WTC11 (cell line): ENCODE results near the gene BCL7C. TPM values are rescaled to one million over a fixed set of nuclear protein-coding genes. Genes with fewer than 3 reads are reported as not detected.

ENCODE experiments used
- ATAC-seq: fragments of 200-7000 bp; cut with Tn5 transposase; 2 replicates; pipeline ENCODE4 v1.10.0; 2021; ENCODE audit warnings: mild to moderate bottlenecking, moderate library complexity
- CTCF ChIA-PET: fragments of 300-600 bp; sonication (Branson Sonifier 250); formaldehyde crosslinking; loops from one replicate; lab custom pipeline; 2021; ENCODE audit warnings: antibody characterized with exemption; lab: Charles Lee
- POLR2A ChIA-PET: fragments of 350-600 bp; sonication (Branson Sonifier 250); formaldehyde crosslinking; loops from one replicate; lab custom pipeline; 2021; ENCODE audit warnings: antibody characterized with exemption; lab: Charles Lee
- DNase-seq: peaks from one replicate; pipeline ENCODE4 v3.0.0; 2021; ENCODE audit warnings: low spot score
- H3K27ac Mint-ChIP-seq: 2 replicates; pipeline ENCODE4 v1.8.0; 2021; ENCODE audit warnings: mixed read lengths
- H3K27me3 Mint-ChIP-seq: 2 replicates; pipeline ENCODE4 v1.8.0; 2021; ENCODE audit warnings: low read depth, mild to moderate bottlenecking, moderate library complexity, mixed read lengths
- H3K36me3 Mint-ChIP-seq: 2 replicates; pipeline ENCODE4 v1.8.0; 2021; ENCODE audit warnings: mixed read lengths
- H3K4me1 Mint-ChIP-seq: 2 replicates; pipeline ENCODE4 v1.8.0; 2022; ENCODE audit warnings: mixed read lengths
- H3K4me3 Mint-ChIP-seq: 2 replicates; pipeline ENCODE4 v1.8.0; 2021; ENCODE audit warnings: mild to moderate bottlenecking, moderate library complexity, mixed read lengths
- H3K9me3 Mint-ChIP-seq: 2 replicates; pipeline ENCODE4 v1.8.0; 2021; ENCODE audit warnings: mixed read lengths
- E2F1 ChIP-seq: sonication (generic); formaldehyde crosslinking; IDR thresholded peaks from 2 replicates; pipeline ENCODE4 v1.8.0; 2022; ENCODE audit warnings: mild to moderate bottlenecking, missing genetic modification reagents
- ESRRA ChIP-seq: sonication (generic); formaldehyde crosslinking; IDR thresholded peaks from 2 replicates; pipeline ENCODE4 v1.8.1; 2022; ENCODE audit warnings: mild to moderate bottlenecking, missing genetic modification reagents, borderline replicate concordance
- FOXP4 ChIP-seq: sonication (generic); formaldehyde crosslinking; IDR thresholded peaks from 2 replicates; pipeline ENCODE4 v1.8.0; 2022; ENCODE audit warnings: mild to moderate bottlenecking, missing genetic modification reagents
- GRHL2 ChIP-seq: fragments of 250-450 bp; sonication (Bioruptor Pico); IDR thresholded peaks from 2 replicates; pipeline ENCODE4 v1.8.0; 2022; ENCODE audit warnings: mild to moderate bottlenecking, moderate library complexity; ENCODE audit not compliant: insufficient replicate concordance, severe bottlenecking
- MLX ChIP-seq: sonication (generic); formaldehyde crosslinking; IDR thresholded peaks from 2 replicates; pipeline ENCODE4 v1.8.1; 2023; ENCODE audit warnings: mild to moderate bottlenecking, missing genetic modification reagents, moderate library complexity
- MXD4 ChIP-seq: fragments of 250-450 bp; sonication (Bioruptor Pico); IDR thresholded peaks from 2 replicates; pipeline ENCODE4 v1.8.0; 2021; ENCODE audit warnings: mild to moderate bottlenecking, moderate library complexity, borderline replicate concordance
- NR3C1 ChIP-seq: sonication (generic); formaldehyde crosslinking; conservative IDR thresholded peaks from 2 replicates; pipeline ENCODE4 v1.8.1; 2023; ENCODE audit warnings: low read depth, mild to moderate bottlenecking, missing genetic modification reagents
- PRDM15 ChIP-seq: sonication (generic); formaldehyde crosslinking; IDR thresholded peaks from 2 replicates; pipeline ENCODE4 v1.8.0; 2022; ENCODE audit warnings: missing genetic modification reagents
- PREB ChIP-seq: sonication (generic); formaldehyde crosslinking; IDR thresholded peaks from 2 replicates; pipeline ENCODE4 v1.8.1; 2022; ENCODE audit warnings: mild to moderate bottlenecking, missing genetic modification reagents, moderate library complexity, borderline replicate concordance
- SOX15 ChIP-seq: fragments of 250-450 bp; sonication (Bioruptor Pico); IDR thresholded peaks from 2 replicates; pipeline ENCODE4 v1.9.0; 2021; ENCODE audit warnings: mild to moderate bottlenecking
- TEAD4 ChIP-seq: sonication (generic); formaldehyde crosslinking; IDR thresholded peaks from 2 replicates; pipeline ENCODE4 v1.8.0; 2022; ENCODE audit warnings: mild to moderate bottlenecking, missing genetic modification reagents
- USF1 ChIP-seq: sonication (generic); formaldehyde crosslinking; IDR thresholded peaks from 2 replicates; pipeline ENCODE4 v1.8.0; 2022; ENCODE audit warnings: mild to moderate bottlenecking, missing genetic modification reagents
- ZBTB21 ChIP-seq: sonication (generic); formaldehyde crosslinking; IDR thresholded peaks from 2 replicates; pipeline ENCODE4 v1.8.1; 2023; ENCODE audit warnings: mild to moderate bottlenecking, missing genetic modification reagents, borderline replicate concordance
- ZNF281 ChIP-seq: sonication (generic); formaldehyde crosslinking; IDR thresholded peaks from 2 replicates; pipeline ENCODE4 v1.8.0; 2023; ENCODE audit warnings: mild to moderate bottlenecking, missing genetic modification reagents
- ZNF317 ChIP-seq: sonication (generic); formaldehyde crosslinking; IDR thresholded peaks from 2 replicates; pipeline ENCODE4 v1.8.1; 2023; ENCODE audit warnings: low read depth, mild to moderate bottlenecking, moderate library complexity, missing genetic modification reagents, borderline replicate concordance
- ZNF532 ChIP-seq: fragments of 250-450 bp; sonication (Bioruptor Pico); IDR thresholded peaks from 2 replicates; pipeline ENCODE4 v1.9.0; 2021; ENCODE audit warnings: mild to moderate bottlenecking, borderline replicate concordance
- total RNA-seq: library from RNA; stranded (reverse); gene quantifications from 3 replicates; pipeline ENCODE4 v1.2.3, GENCODE V29; 2021

BCL7C gene
- total RNA-seq, 1 experiment from 2014 or later: 18.3 TPM

- H3K27me3 Mint-ChIP-seq: peaks cover 25% of the 10 kb centered on the region
- peaks cover 8% of the 10 kb centered on the region for H3K36me3 Mint-ChIP-seq
- ChIA-PET CTCF (interaction anchor here (0.7 to 1.8 kb wide), 2 partner anchors 25 to 26 kb away, joined by 4 to 9 read pairs; no protein-coding TSS in a partner anchor), POLR2A (no interaction called here)
- H3K4me1 Mint-ChIP-seq: peaks cover 4% of the 10 kb centered on the region
- H3K9me3 Mint-ChIP-seq: peaks cover 19% of the 10 kb centered on the region
- no peak overlapping the region for H3K4me3 Mint-ChIP-seq
- DNase-seq (no peak), ATAC-seq (no peak)
- no peak overlapping the region for H3K27ac Mint-ChIP-seq
- TF ChIP-seq USF1 (CRISPR knock-in tag): no peak
- TF ChIP-seq PREB (CRISPR knock-in tag): no peak
- no peak for TF ChIP-seq ESRRA (CRISPR knock-in tag)
- TF ChIP-seq PRDM15 (CRISPR knock-in tag): no peak
- TF ChIP-seq ZNF281: no peak
- TF ChIP-seq ZNF532 (CRISPR knock-in tag): no peak
- no peak for TF ChIP-seq ZNF317
- no peak for TF ChIP-seq MXD4 (CRISPR knock-in tag)
- no peak for TF ChIP-seq ZBTB21 (CRISPR knock-in tag)
- no peak for TF ChIP-seq GRHL2 (CRISPR knock-in tag)
- TF ChIP-seq NR3C1 (CRISPR knock-in tag): no peak
- no peak for TF ChIP-seq SOX15 (CRISPR knock-in tag)
- TF ChIP-seq FOXP4 (CRISPR knock-in tag): no peak
- no peak for TF ChIP-seq E2F1 (CRISPR knock-in tag)
- TF ChIP-seq MLX (CRISPR knock-in tag): no peak
- TF ChIP-seq TEAD4 (CRISPR knock-in tag): no peak
Observed at GRCh38 chr16:30840611-30841010, 53.3 kb downstream of the BCL7C start.
